Activated CD4-positive, alpha-beta T cell treated with anti-CD3 and anti-CD28 coated beads, Interleukin-2, amount 50 U/mL, for 4 hours (primary cell): Measurements from ENCODE around the gene ANKRD17.
"Not testable (repeated sequence)": the region's sequence is repeated elsewhere in the genome, so short reads cannot be mapped to it uniquely, and the experiment has no call there.

ENCODE experiments used
- DNase-seq, 2 experiments: peaks; one replicate each; pipeline ENCODE4 v3.0.0-alpha.2; 2020

Gene ANKRD17

GRCh38 chr4:73247100-73247499 is 11.5 kb downstream of the ANKRD17 start:
- DNase-seq = no peak

- no peak for DNase-seq
Measured at GRCh38 chr4:73245955-73246354, 12.6 kb downstream of the ANKRD17 start.

GRCh38 chr4:73244945-73245601 is 13.5 kb downstream of the ANKRD17 start:
- no peak for DNase-seq

GRCh38 chr4:73237044-73237443 is 21.6 kb downstream of the ANKRD17 start:
- DNase-seq = no peak

- no peak for DNase-seq
Measured at GRCh38 chr4:73236151-73236550, 22.4 kb downstream of the ANKRD17 start.

GRCh38 chr4:73234712-73235111 is 23.9 kb downstream of the ANKRD17 start:
- DNase-seq = no peak

GRCh38 chr4:73231518-73232487 is 26.8 kb downstream of the ANKRD17 start:
- no peak for DNase-seq

- DNase-seq = no peak
Measured at GRCh38 chr4:73230865-73231517, 27.6 kb downstream of the ANKRD17 start.

GRCh38 chr4:73228800-73229199 is 29.8 kb downstream of the ANKRD17 start:
- not testable (repeated sequence) for DNase-seq

GRCh38 chr4:73224886-73225285 is 33.7 kb downstream of the ANKRD17 start:
- no peak for DNase-seq

GRCh38 chr4:73223258-73223650 is 35.3 kb downstream of the ANKRD17 start:
- DNase-seq = no peak

- peak; percentile 25 to 33 for DNase-seq
Measured at GRCh38 chr4:73222466-73223257, 35.9 kb downstream of the ANKRD17 start.

GRCh38 chr4:73221734-73222133 is 36.9 kb downstream of the ANKRD17 start:
- no peak for DNase-seq

GRCh38 chr4:73220815-73221214 is 37.8 kb downstream of the ANKRD17 start:
- no peak for DNase-seq

GRCh38 chr4:73213916-73214653 is 44.5 kb downstream of the ANKRD17 start:
- no peak for DNase-seq

- no peak for DNase-seq
Measured at GRCh38 chr4:73212982-73213730, 45.4 kb downstream of the ANKRD17 start.

GRCh38 chr4:73211968-73212367 is 46.6 kb downstream of the ANKRD17 start:
- DNase-seq = no peak

- no peak for DNase-seq
Measured at GRCh38 chr4:73208376-73208775, 50.2 kb downstream of the ANKRD17 start.

- DNase-seq = no peak
Measured at GRCh38 chr4:73206236-73206635, 52.4 kb downstream of the ANKRD17 start.

- DNase-seq = no peak
Measured at GRCh38 chr4:73205482-73205881, 53.1 kb downstream of the ANKRD17 start.

GRCh38 chr4:73203976-73204375 is 54.6 kb downstream of the ANKRD17 start:
- not testable (repeated sequence) for DNase-seq
